ENCODE results near the gene RUNX2.

RUNX2 gene

GRCh38 chr6:45514454-45515230 is 186.5 kb downstream of the RUNX2 start:
- DNase-seq (ENCODE audit: low read depth, low spot score): no peak

DNA sequence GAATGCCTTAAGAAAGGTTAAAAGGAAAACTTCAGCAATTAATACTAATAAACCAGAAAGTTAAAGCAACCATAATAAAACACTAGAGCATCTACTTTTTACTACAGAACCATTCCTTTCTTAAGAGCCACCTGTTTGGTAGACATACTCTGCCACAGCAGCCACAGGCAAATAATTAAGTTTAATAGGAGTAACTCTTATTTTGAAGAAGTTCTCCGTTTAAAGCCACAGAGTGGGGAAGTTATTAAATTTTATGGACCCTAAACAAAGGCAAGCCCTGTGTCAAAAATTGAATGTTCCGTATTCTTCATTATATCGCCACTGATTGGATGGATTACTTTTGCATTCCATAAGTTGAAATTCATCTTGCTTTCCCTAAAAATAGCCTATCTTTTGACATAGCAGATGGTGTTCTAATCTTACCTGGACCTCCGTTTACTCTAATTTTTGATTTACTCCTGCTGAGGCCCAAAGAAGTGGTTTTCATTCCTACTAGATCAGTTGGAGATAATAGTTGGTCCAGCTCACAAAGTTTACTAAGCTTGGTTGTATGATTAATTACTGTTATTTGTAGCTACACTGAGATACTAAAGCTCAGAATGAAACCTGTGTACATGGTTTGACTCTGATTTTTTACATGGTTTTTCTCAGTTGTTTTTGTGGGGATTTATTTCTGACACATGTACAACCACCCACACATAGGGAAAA is 190.0 kb downstream of the RUNX2 start:
- no peak for DNase-seq (ENCODE audit: low read depth, low spot score)

- no peak for DNase-seq (ENCODE audit: low read depth, low spot score)
Observed at GRCh38 chr6:45521226-45521625, 193.1 kb downstream of the RUNX2 start.

DNA sequence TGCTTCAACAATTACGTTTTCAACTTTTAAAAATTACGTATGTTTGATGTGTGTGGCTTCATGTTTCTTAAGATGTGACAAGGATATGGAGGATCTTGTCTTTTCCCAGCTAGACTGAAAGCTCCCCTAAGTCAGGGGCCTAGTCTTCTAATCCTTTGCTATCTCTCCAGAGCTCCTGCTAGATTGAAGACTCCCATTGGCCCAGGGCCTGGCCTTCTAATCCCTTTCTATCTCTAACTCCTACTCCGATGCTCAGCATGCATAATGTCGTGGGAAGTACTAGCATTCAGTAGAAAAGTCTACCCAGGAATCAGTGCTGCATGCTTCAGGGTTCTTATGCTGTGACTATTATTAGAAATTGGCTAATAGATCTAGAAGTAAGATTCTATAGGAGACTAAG is 194.4 kb downstream of the RUNX2 start:
- DNase-seq (ENCODE audit: low read depth, low spot score): no peak

GRCh38 chr6:45527210-45527609 is 199.1 kb downstream of the RUNX2 start:
- DNase-seq (ENCODE audit: low read depth, low spot score): no peak

GRCh38 chr6:45531999-45532595 is 204.0 kb downstream of the RUNX2 start:
- no peak for DNase-seq (ENCODE audit: low read depth, low spot score)

- DNase-seq (ENCODE audit: low read depth, low spot score): no peak
Observed at GRCh38 chr6:45532721-45533210, 204.6 kb downstream of the RUNX2 start.

DNA sequence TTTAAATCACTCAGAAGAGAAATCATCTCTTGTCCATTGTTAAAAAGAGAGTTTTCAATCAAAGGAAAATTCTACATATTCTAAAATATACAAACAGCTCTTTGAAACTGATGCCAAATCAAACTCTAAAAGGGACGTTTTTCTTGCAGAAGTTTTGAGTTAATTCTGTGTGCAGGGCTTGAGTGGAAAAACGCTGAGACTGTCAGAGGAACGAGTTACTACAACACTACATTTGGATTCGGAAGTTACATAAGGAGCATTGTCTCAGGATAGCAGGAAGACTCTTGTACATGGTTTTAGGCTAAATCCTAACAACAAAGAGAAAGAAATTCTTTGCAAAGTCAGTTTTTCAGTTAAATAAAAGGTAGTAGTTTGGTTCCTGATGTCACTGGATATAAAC is 205.3 kb downstream of the RUNX2 start:
- no peak for DNase-seq (ENCODE audit: low read depth, low spot score)

DNA sequence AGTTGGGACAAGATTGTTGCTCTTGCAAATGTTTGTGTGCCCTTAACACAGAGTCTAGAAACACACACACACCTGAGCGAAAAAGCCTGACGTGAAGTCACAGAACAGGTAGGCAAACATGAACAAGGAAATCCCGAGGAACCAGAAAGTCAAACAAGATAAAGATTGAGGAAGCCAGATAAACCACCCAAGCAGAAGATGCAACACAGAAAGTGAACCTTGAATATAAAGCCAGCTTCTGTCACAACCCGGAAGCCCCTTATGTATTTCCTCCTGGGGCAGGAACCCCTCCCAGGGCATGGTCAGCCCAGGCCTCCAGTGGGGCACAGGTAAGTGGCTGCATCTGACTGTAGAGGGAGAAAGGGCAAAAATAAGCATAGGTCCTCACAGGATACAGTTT is 207.8 kb downstream of the RUNX2 start:
- DNase-seq (ENCODE audit: low read depth, low spot score): no peak

DNA sequence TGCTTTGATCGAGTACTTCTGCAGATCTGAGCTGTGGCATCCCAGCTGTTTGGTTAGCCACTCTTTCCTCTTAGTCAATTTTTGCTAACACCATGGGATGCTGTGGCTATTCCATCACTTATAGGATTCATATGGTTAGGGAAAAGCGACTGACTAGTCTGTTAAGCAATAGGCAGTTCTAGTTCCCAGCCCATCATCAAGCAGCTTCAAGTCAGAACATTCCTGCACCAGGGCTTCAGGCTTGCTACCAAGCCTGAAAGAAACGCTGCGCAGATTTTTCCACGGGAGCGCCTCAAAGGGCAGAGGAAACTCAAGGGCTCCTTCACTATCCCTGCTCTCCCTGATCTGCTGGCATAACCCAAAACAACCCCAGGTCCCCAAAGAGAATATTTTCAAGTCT is 209.4 kb downstream of the RUNX2 start:
- DNase-seq (ENCODE audit: low read depth, low spot score): no peak

DNA sequence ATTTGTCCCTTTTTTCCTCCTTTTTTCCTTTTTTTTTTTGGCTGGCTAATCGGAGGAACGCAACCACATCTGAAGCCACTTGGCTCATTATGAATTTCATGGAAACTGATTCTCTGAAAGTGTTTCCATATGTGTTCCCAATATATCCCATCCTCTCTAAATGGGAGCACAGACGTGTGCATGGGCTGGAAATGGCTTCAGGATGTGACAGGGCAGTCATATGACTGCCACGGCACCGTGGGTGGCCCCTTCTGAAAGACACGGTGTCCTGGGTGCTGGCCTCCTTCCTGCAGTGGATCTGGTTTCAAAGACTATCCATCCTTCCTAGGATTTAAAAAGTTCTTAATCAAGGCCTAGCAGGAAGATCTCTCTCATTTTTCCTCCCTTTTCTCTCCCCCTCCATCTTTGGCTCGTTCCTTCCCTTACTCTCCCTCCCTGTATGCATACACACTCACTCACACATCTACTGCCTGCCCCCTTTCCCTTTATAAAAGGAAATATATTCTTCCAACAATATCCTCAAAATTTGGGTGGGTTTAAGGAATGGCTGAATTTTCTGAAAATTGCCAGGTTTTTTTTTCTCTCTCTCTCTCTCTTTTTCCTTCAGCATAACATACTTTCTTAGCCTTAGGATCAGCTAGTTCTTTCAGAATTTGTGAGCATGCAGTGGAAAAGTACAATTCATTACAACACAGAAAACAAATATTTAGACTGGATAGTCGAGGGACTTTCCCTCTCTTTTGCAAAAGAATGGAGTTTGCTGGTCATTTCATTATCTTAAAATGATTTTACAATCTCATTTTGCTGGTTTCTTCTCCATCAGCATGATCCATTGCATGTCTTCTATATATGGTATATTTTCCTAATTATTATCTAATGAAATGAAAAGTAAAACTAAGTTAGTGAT is 210.8 kb downstream of the RUNX2 start:
- DNase-seq (ENCODE audit: low read depth, low spot score): no peak

- no peak for DNase-seq (ENCODE audit: low read depth, low spot score)
Observed at GRCh38 chr6:45540375-45540920, 212.3 kb downstream of the RUNX2 start.

DNA sequence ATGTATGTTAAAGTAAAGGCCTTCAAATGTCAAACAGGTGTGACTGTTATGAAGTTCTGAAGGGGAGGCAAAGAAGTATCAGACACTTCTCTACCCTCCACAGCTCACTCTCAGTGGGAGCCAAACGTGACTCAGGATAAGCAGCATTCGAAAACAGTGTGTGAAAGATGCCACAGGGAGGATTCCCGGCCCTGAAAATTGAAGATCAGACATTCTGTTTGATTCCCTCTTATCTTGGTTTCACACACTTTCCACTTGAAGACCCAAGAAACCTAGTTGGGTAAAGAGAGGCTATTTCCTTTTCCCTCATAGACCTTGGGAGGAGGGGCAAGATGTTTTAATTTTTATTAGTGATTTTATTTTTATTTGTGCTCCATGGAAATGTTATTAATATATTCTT is 213.8 kb downstream of the RUNX2 start:
- no peak for DNase-seq (ENCODE audit: low read depth, low spot score)

GRCh38 chr6:45543298-45544235 is 215.4 kb downstream of the RUNX2 start:
- DNase-seq (ENCODE audit: low read depth, low spot score): no peak

DNA sequence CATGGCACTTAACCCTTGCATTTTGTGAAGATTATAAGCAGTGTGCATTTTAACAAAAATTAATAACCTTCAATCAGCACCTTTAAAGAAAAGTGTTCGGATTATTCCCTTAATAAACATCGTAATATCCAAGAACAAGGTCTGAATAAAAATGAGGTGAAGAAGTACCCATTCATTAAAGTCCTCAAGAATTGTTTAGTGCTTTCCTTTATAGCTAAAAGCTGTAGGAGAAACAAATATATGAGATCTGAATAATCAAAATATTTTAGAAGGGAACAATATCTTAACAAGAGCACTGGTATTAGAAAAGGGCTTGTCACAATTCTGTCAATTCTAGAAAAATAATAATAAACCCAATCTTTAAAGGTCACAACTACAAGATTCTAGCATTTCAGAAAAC is 217.3 kb downstream of the RUNX2 start:
- no peak for DNase-seq (ENCODE audit: low read depth, low spot score)

GRCh38 chr6:45548657-45549515 is 220.8 kb downstream of the RUNX2 start:
- DNase-seq (ENCODE audit: low read depth, low spot score): no peak

- no peak for DNase-seq (ENCODE audit: low read depth, low spot score)
Observed at GRCh38 chr6:45552536-45552935, 224.4 kb downstream of the RUNX2 start.

DNA sequence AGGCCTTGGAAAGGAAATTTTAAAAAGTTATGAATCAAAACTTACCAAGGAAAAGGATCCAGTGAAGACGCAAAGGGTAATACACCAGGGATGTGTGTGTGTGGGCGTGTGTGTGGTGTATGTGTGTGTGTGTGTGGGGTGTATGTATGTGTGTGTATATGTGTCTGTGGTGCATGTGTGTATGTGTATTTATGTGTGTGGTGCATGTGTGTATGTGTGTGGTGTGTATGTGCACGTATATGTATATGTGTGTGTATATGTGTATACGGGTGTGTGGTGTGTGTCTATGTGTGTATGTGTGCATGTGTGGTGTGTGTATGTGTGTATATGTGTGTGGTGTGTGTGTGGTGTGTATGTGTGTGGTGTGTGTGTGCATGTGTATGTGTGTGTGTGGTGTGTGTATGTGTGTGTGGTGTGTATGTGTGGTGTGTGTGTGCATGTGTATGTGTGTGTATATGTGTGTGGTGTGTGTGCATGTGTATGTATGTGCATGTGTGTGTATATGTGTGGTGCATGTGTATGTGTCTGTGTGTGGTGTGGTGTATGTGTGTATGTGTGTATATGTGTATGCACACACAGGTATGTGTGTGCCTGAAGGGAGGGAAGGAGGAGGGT is 225.7 kb downstream of the RUNX2 start:
- no peak for DNase-seq (ENCODE audit: low read depth, low spot score)

DNA sequence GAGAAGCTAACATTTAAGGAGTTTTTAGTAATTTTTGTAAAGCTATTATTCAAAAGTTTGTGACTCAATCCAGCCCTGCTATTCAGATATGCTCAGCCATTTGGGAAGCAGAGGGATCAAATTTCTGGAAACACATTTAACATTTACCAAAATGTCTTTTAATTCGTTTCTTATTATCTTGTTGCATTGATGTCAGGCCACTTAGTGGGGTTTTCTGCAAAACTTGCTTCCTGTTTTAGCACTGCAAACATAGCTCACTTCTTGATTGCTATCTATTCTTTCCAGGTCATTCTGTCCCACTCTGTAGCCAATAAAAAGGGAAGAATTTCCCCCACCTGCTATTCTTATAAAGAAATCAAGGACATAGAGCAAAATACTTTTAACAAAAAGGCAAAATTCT is 226.5 kb downstream of the RUNX2 start:
- no peak for DNase-seq (ENCODE audit: low read depth, low spot score)

All from brain pericyte (primary cell).